K562 (cell line): ENCODE measurements around the gene RGS7BP. TPM values are rescaled to one million over a fixed set of nuclear protein-coding genes. Genes with fewer than 3 reads are reported as not detected.

Experiments used
- ATAC-seq: fragments of 200-7000 bp; cut with Tn5 transposase; 3 replicates; pipeline ENCODE4 v1.9.1; 2020; ENCODE audit warnings: moderate library complexity
- BruUV-seq: library from RNA; stranded (reverse); fragments of 400-500 nt; replicated peaks from 2 replicates; lab custom pipeline; 2021; lab: Mats Ljungman, UMichigan
- CTCF ChIA-PET: fragments of 300-600 bp; formaldehyde crosslinking; extraction: SDS; loops from one replicate; lab custom pipeline; 2021; ENCODE audit warnings: low intra/inter-chr PET ratio; lab: Yijun Ruan, JAX
- POLR2A ChIA-PET: fragments of 300-600, 350-650 bp; sonication (Branson Sonifier 250); formaldehyde crosslinking; extraction: SDS; loops from one replicate; lab custom pipeline; 2021; ENCODE audit warnings: antibody characterized with exemption, inconsistent platforms; lab: Yijun Ruan, JAX
- DNase-seq, 4 experiments: peaks; one replicate each; pipeline versions ENCODE4 v3.0.0 to v3.0.0-alpha.2; 2011 to 2018; ENCODE audit warnings: low spot score in 3 of 4, mixed read lengths in 3 of 4; ENCODE audit errors: extremely low read depth in 1 of 4
- FAIRE-seq: peaks from 2 replicates; lab custom pipeline; 2011; peaks lifted over from hg19 to GRCh38; lab: Jason Lieb, UNC
- H2AFZ ChIP-seq: 2 replicates; pipeline ENCODE4 v1.6.0; 2011; ENCODE audit warnings: low read depth, low read length, control low read depth, inconsistent platforms
- H3K27ac ChIP-seq: fragments of 200-600 bp; 3 replicates; pipeline ENCODE4 v1.8.0; 2011; ENCODE audit warnings: low read depth, mild to moderate bottlenecking, control low read depth, inconsistent platforms, low read length, moderate library complexity, mixed read lengths; ENCODE audit errors: extremely low read depth
- H3K27me3 ChIP-seq, 2 experiments: fragments of 300-600 bp in 1 of 2; 2 replicates in 1 of 2; 3 replicates in 1 of 2; pipeline versions ENCODE4 v1.6.0 to v1.8.0; 2011; ENCODE audit warnings: inconsistent platforms in 2 of 2, low read length in 2 of 2, mild to moderate bottlenecking in 1 of 2, mixed read lengths in 1 of 2, moderate library complexity in 1 of 2; ENCODE audit not compliant: control insufficient read depth in 2 of 2, insufficient read depth in 2 of 2
- H3K36me3 ChIP-seq: fragments of 300-600 bp; 3 replicates; pipeline ENCODE4 v1.8.0; 2011; ENCODE audit warnings: mild to moderate bottlenecking, low read length, inconsistent platforms; ENCODE audit not compliant: control insufficient read depth, insufficient read depth
- H3K4me1 ChIP-seq, 2 experiments: fragments of 200-600 bp in 1 of 2; replicated peaks in 1 of 2; 2 replicates in 1 of 2; 3 replicates in 1 of 2; pipeline versions ENCODE4 v1.5.1 to v1.8.0; 2011; ENCODE audit warnings: inconsistent platforms in 2 of 2, low read length in 2 of 2, mild to moderate bottlenecking in 1 of 2, mixed read lengths in 1 of 2, moderate library complexity in 1 of 2; ENCODE audit not compliant: control insufficient read depth in 2 of 2, insufficient read depth in 2 of 2
- H3K4me2 ChIP-seq: 2 replicates; pipeline ENCODE4 v1.6.1; 2011; ENCODE audit warnings: low read length, control low read depth, inconsistent platforms, mixed read lengths; ENCODE audit not compliant: insufficient read depth
- H3K4me3 ChIP-seq: fragments of 200-600 bp; sonication (generic), shearing (Covaris generic); 2 replicates; pipeline ENCODE4 v1.5.1; 2016; ENCODE audit warnings: control low read depth, inconsistent platforms
- H3K79me2 ChIP-seq: fragments of 200-600 bp; 3 replicates; pipeline ENCODE4 v1.8.0; 2011; ENCODE audit warnings: low read length, inconsistent platforms; ENCODE audit not compliant: control insufficient read depth, insufficient read depth
- H3K9ac ChIP-seq, 2 experiments: 2 replicates each; pipeline versions ENCODE4 v1.6.0 to v1.6.1; 2011; ENCODE audit warnings: low read depth in 2 of 2, low read length in 2 of 2, control low read depth in 1 of 2, inconsistent platforms in 1 of 2, mild to moderate bottlenecking in 1 of 2, mixed read lengths in 1 of 2; ENCODE audit not compliant: insufficient read depth in 1 of 2
- H3K9me1 ChIP-seq: one replicate; pipeline ENCODE4 v1.6.0; 2011; ENCODE audit warnings: inconsistent platforms, mild to moderate bottlenecking, low read length, moderate library complexity; ENCODE audit not compliant: control insufficient read depth, insufficient read depth
- H3K9me3 ChIP-seq: replicated peaks from 2 replicates; pipeline ENCODE4 v1.5.1; 2011; ENCODE audit warnings: low read depth, low read length, inconsistent platforms; ENCODE audit not compliant: control insufficient read depth, insufficient read depth
- H4K20me1 ChIP-seq: replicated peaks from 2 replicates; pipeline ENCODE4 v1.6.1; 2011; ENCODE audit warnings: low read length, inconsistent platforms, mixed read lengths; ENCODE audit not compliant: control insufficient read depth, insufficient read depth
- DIDO1 ChIP-seq: fragments of 450-650 bp; IDR thresholded peaks from 2 replicates; pipeline ENCODE4 v1.6.1; 2016; ENCODE audit warnings: low read depth, missing biosample characterization, missing genetic modification characterization
- ZNF407 ChIP-seq: fragments of 450-650 bp; IDR thresholded peaks from 2 replicates; pipeline ENCODE4 v1.6.1; 2016; ENCODE audit warnings: low read depth
- ZNF655 ChIP-seq: fragments of 250-450 bp; sonication (Bioruptor Pico); IDR thresholded peaks from 2 replicates; pipeline ENCODE4 v1.5.0; 2021
- WGBS: fragments of 100-300 bp; shearing (Covaris generic); methylation state at CpG from one replicate; pipeline ENCODE4 v1.1.6; 2016; ENCODE audit warnings: low coverage, mixed read lengths; ENCODE audit not compliant: insufficient coverage; ENCODE audit errors: missing lambda C conversion rate; 5-methylcytosine and 5-hydroxymethylcytosine counted together
- in situ Hi-C: fragments of 300-500 bp; cut with MboI; formaldehyde crosslinking; loops from 4 replicates; pipeline ENCODE4 v1.15.0; 2018; ENCODE audit warnings: inconsistent platforms, mixed read lengths
- intact Hi-C: fragments of 100-400 bp; cut with micrococcal nuclease; formaldehyde crosslinking; loops from 2 replicates; pipeline ENCODE4 v1.14.2; 2022
- polyA plus RNA-seq, 8 experiments: library from polyadenylated mRNA; depleted of rRNA in 4 of 8; stranded (reverse) in 5 of 8; unstranded in 3 of 8; fragments of >200 nt; fragmentation: Nextera tagmentation in 2 of 8; fragmentation: Illumina TruSeq in 1 of 8; extraction: Ambion mirVana in 2 of 8; extraction: Trizol in 1 of 8; gene quantifications; 2 replicates each; pipeline versions ENCODE4 v1.2.1 to v1.2.3, GENCODE V29; 2011 to 2014; ENCODE audit warnings: inconsistent platforms in 1 of 8, missing spikeins in 1 of 8
- total RNA-seq, 7 experiments: library from RNA; depleted of rRNA in 6 of 7; stranded (reverse); fragments of >200 nt in 6 of 7; fragmentation: Illumina TruSeq in 2 of 7; extraction: Trizol in 2 of 7; gene quantifications; 2 replicates each; pipeline versions ENCODE4 v1.2.1 to v1.2.3, GENCODE V29; 2011 to 2021; ENCODE audit warnings: low replicate concordance in 1 of 7

The RGS7BP gene
- total and polyA plus RNA-seq, 9 of the 15 experiments (the other 6 are each of a cell fraction or from before 2014, with no cell fraction given), result not detected

- H3K9me1 ChIP-seq, result no peaks in the 10 kb centered on the region
- ATAC-seq (no peak), FAIRE-seq (no peak), DNase-seq (no peak)
- in situ Hi-C loops, result no loop called here
- H3K27ac ChIP-seq, result no peak overlapping the region
- no peak overlapping the region for H3K4me3 ChIP-seq
- H3K9ac ChIP-seq, result no peak overlapping the region
- H3K36me3 ChIP-seq, result no peaks in the 10 kb centered on the region
- H3K9me3 ChIP-seq, result no peaks in the 10 kb centered on the region
- intact Hi-C loops, result loop anchor here (10.0 kb wide), 1 partner anchor 545 kb away; no protein-coding TSS in a partner anchor
- no peak overlapping the region for H3K4me2 ChIP-seq
- H3K79me2 ChIP-seq, result no peaks in the 10 kb centered on the region
- TF ChIP-seq DIDO1, result no peak
- TF ChIP-seq ZNF655 (CRISPR knock-in tag), result no peak
- TF ChIP-seq ZNF407, result no peak
- H3K27me3 ChIP-seq, result no peaks in the 10 kb centered on the region
- 0% methylated on average over 3 of the region's 3 CpGs for WGBS
- no peak overlapping the region for H2AFZ ChIP-seq
- H4K20me1 ChIP-seq, result no peaks in the 10 kb centered on the region
- ChIA-PET POLR2A (no interaction called here), CTCF (no interaction called here)
- BruUV-seq, result no TSS peak
- H3K4me1 ChIP-seq, result no peaks in the 10 kb centered on the region
Observed at GRCh38 chr5:64619609-64620008, 113.8 kb downstream of the RGS7BP start.
